ENCODE results near the gene MDFIC2.
"Not testable (repeated sequence)": the region's sequence is repeated elsewhere in the genome, so short reads cannot be mapped to it uniquely, and the experiment has no call there.

The MDFIC2 gene

GRCh38 chr3:70312336-70312735 is at the start of gene MDFIC2:
Gene MDFIC2 (minus strand): TSS chr3:70312638. CDS start chr3:70311973, 665 bp downstream.
- DNase-seq = no peak

- DNase-seq = no peak
Observed at GRCh38 chr3:70360979-70361760, 48.7 kb upstream of the MDFIC2 start.

- no peak for DNase-seq
Observed at GRCh38 chr3:70359711-70360110, 47.3 kb upstream of the MDFIC2 start.

GRCh38 chr3:70358978-70359580 is 46.6 kb upstream of the MDFIC2 start:
- no peak for DNase-seq

- no peak for DNase-seq
Observed at GRCh38 chr3:70352215-70352614, 39.8 kb upstream of the MDFIC2 start.

- no peak for DNase-seq
Observed at GRCh38 chr3:70342149-70342548, 29.7 kb upstream of the MDFIC2 start.

- not testable (repeated sequence) for DNase-seq
Observed at GRCh38 chr3:70336885-70337284, 24.4 kb upstream of the MDFIC2 start.

GRCh38 chr3:70333080-70333479 is 20.6 kb upstream of the MDFIC2 start:
- no peak for DNase-seq

- no peak for DNase-seq
Observed at GRCh38 chr3:70315021-70315420, 2.6 kb upstream of the MDFIC2 start.

- DNase-seq = no peak
Observed at GRCh38 chr3:70310809-70311208, 1.6 kb downstream of the MDFIC2 start.

- DNase-seq = no peak
Observed at GRCh38 chr3:70309591-70309990, 2.8 kb downstream of the MDFIC2 start.

- no peak for DNase-seq
Observed at GRCh38 chr3:70308760-70309159, 3.7 kb downstream of the MDFIC2 start.

GRCh38 chr3:70306736-70307135 is 5.7 kb downstream of the MDFIC2 start:
- DNase-seq = no peak

- no peak for DNase-seq
Observed at GRCh38 chr3:70298385-70298784, 14.1 kb downstream of the MDFIC2 start.

GRCh38 chr3:70291097-70291482 is 21.3 kb downstream of the MDFIC2 start:
- DNase-seq = no peak

- not testable (repeated sequence) for DNase-seq
Observed at GRCh38 chr3:70290431-70291096, 21.9 kb downstream of the MDFIC2 start.

- DNase-seq = no peak
Observed at GRCh38 chr3:70281663-70282062, 30.8 kb downstream of the MDFIC2 start.

- no peak for DNase-seq
Observed at GRCh38 chr3:70277304-70277703, 35.1 kb downstream of the MDFIC2 start.

- DNase-seq = no peak
Observed at GRCh38 chr3:70276901-70277300, 35.5 kb downstream of the MDFIC2 start.

GRCh38 chr3:70273492-70273891 is 38.9 kb downstream of the MDFIC2 start:
- DNase-seq = no peak

GRCh38 chr3:70272798-70273197 is 39.6 kb downstream of the MDFIC2 start:
- DNase-seq = no peak

- no peak for DNase-seq
Observed at GRCh38 chr3:70264122-70264780, 48.2 kb downstream of the MDFIC2 start.

GRCh38 chr3:70261283-70261682 is 51.2 kb downstream of the MDFIC2 start:
- no peak for DNase-seq

GRCh38 chr3:70256566-70256965 is 55.9 kb downstream of the MDFIC2 start:
- DNase-seq = no peak

All from CD4-positive, alpha-beta T cell treated with Interleukin-17A for 1 hour (primary cell).